H1 (cell line): Measurements from ENCODE around the gene PROSER2. TPM values are rescaled to one million over a fixed set of nuclear protein-coding genes. Genes with fewer than 3 reads are reported as not detected.

Experiments
- CTBP2 ChIP-seq: IDR thresholded peaks from 2 replicates; pipeline ENCODE4 v1.7.0; 2011; ENCODE audit warnings: borderline replicate concordance, mild to moderate bottlenecking, moderate library complexity, mixed read lengths, low read length; ENCODE audit not compliant: insufficient read depth, insufficient read length
- EP300 ChIP-seq, 2 experiments: IDR thresholded peaks; 1 replicate in 1 of 2; 2 replicates in 1 of 2; pipeline ENCODE4 v1.6.1; 2011 to 2012; ENCODE audit warnings: low read depth in 2 of 2, low read length in 2 of 2, mild to moderate bottlenecking in 2 of 2, borderline replicate concordance in 1 of 2, inconsistent platforms in 1 of 2, moderate library complexity in 1 of 2
- SIN3A ChIP-seq, 2 experiments: IDR thresholded peaks in 1 of 2; conservative IDR thresholded peaks in 1 of 2; 2 replicates each; pipeline ENCODE4 v1.6.1; 2011 to 2012; ENCODE audit warnings: low read length in 2 of 2, improper control_type of control experiment in 1 of 2, low read depth in 1 of 2, mild to moderate bottlenecking in 1 of 2
- SP2 ChIP-seq: IDR thresholded peaks from 2 replicates; pipeline ENCODE4 v1.6.1; 2012; ENCODE audit warnings: mild to moderate bottlenecking, low read length, inconsistent platforms
- TBP ChIP-seq: IDR thresholded peaks from 2 replicates; pipeline ENCODE4 v1.6.1; 2011; ENCODE audit warnings: low read depth, low read length, improper control_type of control experiment
- ZNF274 ChIP-seq: IDR thresholded peaks from 2 replicates; pipeline ENCODE4 v1.7.0; 2012; ENCODE audit warnings: low read length, borderline replicate concordance; ENCODE audit errors: extremely low read depth
- polyA plus RNA-seq, 7 experiments: library from polyadenylated mRNA; depleted of rRNA in 3 of 7; stranded (reverse) in 5 of 7; unstranded in 2 of 7; fragments of >200 nt in 5 of 7; fragments of 200-250 nt in 2 of 7; gene quantifications; 1 replicate in 5 of 7; 2 replicates in 1 of 7; 4 replicates in 1 of 7; pipeline versions ENCODE4 v1.2.1 to v1.2.3, GENCODE V29; 2011 to 2013; ENCODE audit warnings: missing spikeins in 2 of 7, mixed read lengths in 2 of 7
- total RNA-seq: library from RNA; stranded (reverse); fragmentation: NEBNext Ultra II Directional; extraction: Animal tissue kit (Norgen Biotek cat#: 25700); gene quantifications from 2 replicates; pipeline ENCODE4 v1.2.1, GENCODE V29; 2021
- TF ChIP-seq, protein P1 (sequence below): fragments of 300-600 bp; sonication (generic); IDR thresholded peaks from 2 replicates; pipeline ENCODE4 v1.7.1; 2012; ENCODE audit warnings: low read length, moderate library complexity, mild to moderate bottlenecking, inconsistent platforms; ENCODE audit not compliant: insufficient replicate concordance

The PROSER2 gene
- total and polyA plus RNA-seq, 2 of the 8 experiments (the other 6 are each of a cell fraction or from before 2014, with no cell fraction given): 3.9 to 13.7 TPM

DNA sequence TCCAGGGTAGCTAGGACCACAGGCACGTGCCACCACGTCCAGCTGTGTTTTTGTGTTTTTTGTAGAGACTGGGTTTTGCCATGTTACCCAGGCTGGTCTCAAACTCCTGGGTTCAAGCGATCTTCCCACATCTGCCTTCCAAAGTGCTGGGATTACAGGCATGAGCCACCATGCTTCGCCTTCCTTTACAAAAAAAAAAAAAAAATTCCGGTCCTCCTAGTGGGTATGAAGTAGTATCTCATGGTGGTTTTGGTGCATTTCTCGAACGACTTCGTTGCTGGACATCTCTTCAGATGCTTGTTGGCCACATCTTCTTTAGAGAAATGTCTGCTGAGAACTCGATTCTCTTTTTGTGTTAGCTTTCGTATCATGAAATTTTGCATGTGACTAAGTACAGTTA is 3.9 kb downstream of the PROSER2 start (continued):
- TF ChIP-seq, protein P1, sequence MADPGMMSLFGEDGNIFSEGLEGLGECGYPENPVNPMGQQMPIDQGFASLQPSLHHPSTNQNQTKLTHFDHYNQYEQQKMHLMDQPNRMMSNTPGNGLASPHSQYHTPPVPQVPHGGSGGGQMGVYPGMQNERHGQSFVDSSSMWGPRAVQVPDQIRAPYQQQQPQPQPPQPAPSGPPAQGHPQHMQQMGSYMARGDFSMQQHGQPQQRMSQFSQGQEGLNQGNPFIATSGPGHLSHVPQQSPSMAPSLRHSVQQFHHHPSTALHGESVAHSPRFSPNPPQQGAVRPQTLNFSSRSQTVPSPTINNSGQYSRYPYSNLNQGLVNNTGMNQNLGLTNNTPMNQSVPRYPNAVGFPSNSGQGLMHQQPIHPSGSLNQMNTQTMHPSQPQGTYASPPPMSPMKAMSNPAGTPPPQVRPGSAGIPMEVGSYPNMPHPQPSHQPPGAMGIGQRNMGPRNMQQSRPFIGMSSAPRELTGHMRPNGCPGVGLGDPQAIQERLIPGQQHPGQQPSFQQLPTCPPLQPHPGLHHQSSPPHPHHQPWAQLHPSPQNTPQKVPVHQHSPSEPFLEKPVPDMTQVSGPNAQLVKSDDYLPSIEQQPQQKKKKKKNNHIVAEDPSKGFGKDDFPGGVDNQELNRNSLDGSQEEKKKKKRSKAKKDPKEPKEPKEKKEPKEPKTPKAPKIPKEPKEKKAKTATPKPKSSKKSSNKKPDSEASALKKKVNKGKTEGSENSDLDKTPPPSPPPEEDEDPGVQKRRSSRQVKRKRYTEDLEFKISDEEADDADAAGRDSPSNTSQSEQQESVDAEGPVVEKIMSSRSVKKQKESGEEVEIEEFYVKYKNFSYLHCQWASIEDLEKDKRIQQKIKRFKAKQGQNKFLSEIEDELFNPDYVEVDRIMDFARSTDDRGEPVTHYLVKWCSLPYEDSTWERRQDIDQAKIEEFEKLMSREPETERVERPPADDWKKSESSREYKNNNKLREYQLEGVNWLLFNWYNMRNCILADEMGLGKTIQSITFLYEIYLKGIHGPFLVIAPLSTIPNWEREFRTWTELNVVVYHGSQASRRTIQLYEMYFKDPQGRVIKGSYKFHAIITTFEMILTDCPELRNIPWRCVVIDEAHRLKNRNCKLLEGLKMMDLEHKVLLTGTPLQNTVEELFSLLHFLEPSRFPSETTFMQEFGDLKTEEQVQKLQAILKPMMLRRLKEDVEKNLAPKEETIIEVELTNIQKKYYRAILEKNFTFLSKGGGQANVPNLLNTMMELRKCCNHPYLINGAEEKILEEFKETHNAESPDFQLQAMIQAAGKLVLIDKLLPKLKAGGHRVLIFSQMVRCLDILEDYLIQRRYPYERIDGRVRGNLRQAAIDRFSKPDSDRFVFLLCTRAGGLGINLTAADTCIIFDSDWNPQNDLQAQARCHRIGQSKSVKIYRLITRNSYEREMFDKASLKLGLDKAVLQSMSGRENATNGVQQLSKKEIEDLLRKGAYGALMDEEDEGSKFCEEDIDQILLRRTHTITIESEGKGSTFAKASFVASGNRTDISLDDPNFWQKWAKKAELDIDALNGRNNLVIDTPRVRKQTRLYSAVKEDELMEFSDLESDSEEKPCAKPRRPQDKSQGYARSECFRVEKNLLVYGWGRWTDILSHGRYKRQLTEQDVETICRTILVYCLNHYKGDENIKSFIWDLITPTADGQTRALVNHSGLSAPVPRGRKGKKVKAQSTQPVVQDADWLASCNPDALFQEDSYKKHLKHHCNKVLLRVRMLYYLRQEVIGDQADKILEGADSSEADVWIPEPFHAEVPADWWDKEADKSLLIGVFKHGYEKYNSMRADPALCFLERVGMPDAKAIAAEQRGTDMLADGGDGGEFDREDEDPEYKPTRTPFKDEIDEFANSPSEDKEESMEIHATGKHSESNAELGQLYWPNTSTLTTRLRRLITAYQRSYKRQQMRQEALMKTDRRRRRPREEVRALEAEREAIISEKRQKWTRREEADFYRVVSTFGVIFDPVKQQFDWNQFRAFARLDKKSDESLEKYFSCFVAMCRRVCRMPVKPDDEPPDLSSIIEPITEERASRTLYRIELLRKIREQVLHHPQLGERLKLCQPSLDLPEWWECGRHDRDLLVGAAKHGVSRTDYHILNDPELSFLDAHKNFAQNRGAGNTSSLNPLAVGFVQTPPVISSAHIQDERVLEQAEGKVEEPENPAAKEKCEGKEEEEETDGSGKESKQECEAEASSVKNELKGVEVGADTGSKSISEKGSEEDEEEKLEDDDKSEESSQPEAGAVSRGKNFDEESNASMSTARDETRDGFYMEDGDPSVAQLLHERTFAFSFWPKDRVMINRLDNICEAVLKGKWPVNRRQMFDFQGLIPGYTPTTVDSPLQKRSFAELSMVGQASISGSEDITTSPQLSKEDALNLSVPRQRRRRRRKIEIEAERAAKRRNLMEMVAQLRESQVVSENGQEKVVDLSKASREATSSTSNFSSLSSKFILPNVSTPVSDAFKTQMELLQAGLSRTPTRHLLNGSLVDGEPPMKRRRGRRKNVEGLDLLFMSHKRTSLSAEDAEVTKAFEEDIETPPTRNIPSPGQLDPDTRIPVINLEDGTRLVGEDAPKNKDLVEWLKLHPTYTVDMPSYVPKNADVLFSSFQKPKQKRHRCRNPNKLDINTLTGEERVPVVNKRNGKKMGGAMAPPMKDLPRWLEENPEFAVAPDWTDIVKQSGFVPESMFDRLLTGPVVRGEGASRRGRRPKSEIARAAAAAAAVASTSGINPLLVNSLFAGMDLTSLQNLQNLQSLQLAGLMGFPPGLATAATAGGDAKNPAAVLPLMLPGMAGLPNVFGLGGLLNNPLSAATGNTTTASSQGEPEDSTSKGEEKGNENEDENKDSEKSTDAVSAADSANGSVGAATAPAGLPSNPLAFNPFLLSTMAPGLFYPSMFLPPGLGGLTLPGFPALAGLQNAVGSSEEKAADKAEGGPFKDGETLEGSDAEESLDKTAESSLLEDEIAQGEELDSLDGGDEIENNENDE: no peak
- TF ChIP-seq TBP: no peak
- no peak for TF ChIP-seq CTBP2
- TF ChIP-seq EP300 (IDR thresholded peaks at IDR 0.05; ENCODE audit: borderline replicate concordance in 1 of 2, low read depth in 2 of 2, low read length in 2 of 2): no peak
- TF ChIP-seq ZNF274: no peak
- no peak for TF ChIP-seq SIN3A (conservative IDR thresholded peaks at IDR 0.05 in 1 of 2, IDR thresholded peaks at IDR 0.05 in 1 of 2; ENCODE audit: low read depth in 1 of 2, low read length in 2 of 2)
- no peak for TF ChIP-seq SP2
- TF ChIP-seq, all 59 proteins: peak for 0
